Neural progenitor cell (in vitro differentiated cells): ENCODE results near the gene GNS. TPM values are rescaled to one million over a fixed set of nuclear protein-coding genes. Genes with fewer than 3 reads are reported as not detected.

ENCODE experiments used
- DNase-seq: peaks from one replicate; pipeline ENCODE4 v3.0.0-alpha.2; 2016; ENCODE audit warnings: low spot score
- H2AFZ ChIP-seq: fragments of 200-600 bp; sonication (generic); replicated peaks from 2 replicates; pipeline ENCODE4 v1.6.1; 2016; ENCODE audit warnings: antibody characterized with exemption
- H3F3A ChIP-seq: fragments of 200-600 bp; sonication (generic); 2 replicates; pipeline ENCODE4 v1.6.1; 2016; ENCODE audit warnings: antibody characterized with exemption, low read depth
- H3K27ac ChIP-seq: fragments of 200-600 bp; sonication (generic); 2 replicates; pipeline ENCODE4 v1.5.1; 2016; ENCODE audit warnings: mild to moderate bottlenecking
- H3K27me3 ChIP-seq: fragments of 200-600 bp; sonication (generic); 2 replicates; pipeline ENCODE4 v1.6.1; 2016; ENCODE audit warnings: mild to moderate bottlenecking, moderate library complexity
- H3K36me3 ChIP-seq: fragments of 200-600 bp; sonication (generic); 2 replicates; pipeline ENCODE4 v1.5.1; 2016
- H3K4me1 ChIP-seq: fragments of 200-600 bp; sonication (generic); 2 replicates; pipeline ENCODE4 v1.6.1; 2016; ENCODE audit warnings: mixed run types
- H3K4me2 ChIP-seq: fragments of 200-600 bp; sonication (generic); 2 replicates; pipeline ENCODE4 v1.6.1; 2016
- H3K4me3 ChIP-seq: fragments of 200-600 bp; sonication (generic); 2 replicates; pipeline ENCODE4 v1.5.1; 2016
- H3K79me2 ChIP-seq: fragments of 200-600 bp; sonication (generic); 2 replicates; pipeline ENCODE4 v1.6.1; 2016; ENCODE audit warnings: low read depth
- H3K9ac ChIP-seq: fragments of 200-600 bp; sonication (generic); 2 replicates; pipeline ENCODE4 v1.6.1; 2016
- H3K9me3 ChIP-seq: fragments of 200-600 bp; sonication (generic); 2 replicates; pipeline ENCODE4 v1.5.1; 2016; ENCODE audit warnings: low read depth
- H4K20me1 ChIP-seq: fragments of 200-600 bp; sonication (generic); 2 replicates; pipeline ENCODE4 v1.6.1; 2016; ENCODE audit warnings: low read depth
- H3K27ac Mint-ChIP-seq: 3 replicates; pipeline ENCODE4 v1.8.0; 2021; ENCODE audit warnings: mixed read lengths
- H3K27me3 Mint-ChIP-seq: 2 replicates; pipeline ENCODE4 v1.8.0; 2022; ENCODE audit warnings: low read depth, mild to moderate bottlenecking, inconsistent platforms, moderate library complexity, mixed read lengths; ENCODE audit not compliant: insufficient read depth
- H3K36me3 Mint-ChIP-seq: 3 replicates; pipeline ENCODE4 v1.8.0; 2021; ENCODE audit warnings: mixed read lengths
- H3K4me1 Mint-ChIP-seq: 3 replicates; pipeline ENCODE4 v1.8.0; 2021; ENCODE audit warnings: mixed read lengths
- H3K4me3 Mint-ChIP-seq: 3 replicates; pipeline ENCODE4 v1.8.0; 2021; ENCODE audit warnings: mild to moderate bottlenecking, moderate library complexity, mixed read lengths
- H3K9me3 Mint-ChIP-seq: 3 replicates; pipeline ENCODE4 v1.8.0; 2020; ENCODE audit warnings: mixed read lengths
- CTCF ChIP-seq: fragments of 200-600 bp; sonication (generic); IDR thresholded peaks from 2 replicates; pipeline ENCODE4 v1.5.1; 2017; ENCODE audit warnings: antibody characterized with exemption, mild to moderate bottlenecking
- EZH2 ChIP-seq: fragments of 200-600 bp; sonication (generic); IDR thresholded peaks from 2 replicates; pipeline ENCODE4 v1.6.1; 2017; ENCODE audit warnings: antibody characterized with exemption, mild to moderate bottlenecking, moderate library complexity
- EZH2phosphoT487 ChIP-seq: fragments of 200-600 bp; sonication (generic); IDR thresholded peaks from 2 replicates; pipeline ENCODE4 v1.6.1; 2017; ENCODE audit warnings: antibody characterized with exemption
- total RNA-seq: library from RNA; depleted of rRNA; stranded (reverse); fragments of >200 nt; gene quantifications from 2 replicates; pipeline ENCODE4 v1.2.3, GENCODE V29; 2015; ENCODE audit warnings: low replicate concordance

Gene GNS
- total RNA-seq, 1 donor from 2014 or later, result 41.2 TPM

DNA sequence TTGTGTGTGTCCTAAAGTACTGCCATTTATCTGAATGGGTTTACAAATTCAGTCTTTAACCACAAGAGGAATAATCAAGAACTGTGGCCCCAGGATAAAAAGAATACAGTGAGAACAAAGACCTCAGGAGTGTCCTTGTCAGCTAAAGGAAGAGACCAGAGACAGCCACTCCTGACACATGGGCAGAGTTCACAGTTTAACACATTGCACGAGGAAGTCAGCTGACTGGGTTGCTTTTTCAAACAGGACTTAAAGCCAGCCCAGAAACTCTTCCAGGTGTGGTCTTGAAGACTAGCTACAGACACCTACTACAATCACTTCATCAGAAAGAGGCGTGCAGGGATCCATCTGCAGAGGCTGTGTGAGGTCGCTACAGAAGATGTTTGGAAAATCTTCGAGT is 42.8 kb downstream of the GNS start:
- Mint-ChIP-seq H3K36me3 (peaks cover 37% of the 10 kb centered on the region), H3K4me1 (no peaks in the 10 kb centered on the region), H3K9me3 (no peaks in the 10 kb centered on the region), H3K4me3 (no peak overlapping the region), H3K27me3 (no peaks in the 10 kb centered on the region), H3K27ac (no peak overlapping the region)
- Histone ChIP-seq H2AFZ (no peak overlapping the region), H3K27me3 (no peaks in the 10 kb centered on the region), H4K20me1 (no peaks in the 10 kb centered on the region), H3K4me2 (no peak overlapping the region), H3K27ac (no peak overlapping the region), H3K4me3 (no peak overlapping the region), H3K9me3 (no peaks in the 10 kb centered on the region), H3K9ac (no peak overlapping the region), H3K79me2 (no peaks in the 10 kb centered on the region), H3K4me1 (no peaks in the 10 kb centered on the region), H3F3A (no peaks in the 10 kb centered on the region), H3K36me3 (no peaks in the 10 kb centered on the region)
- DNase-seq, result no peak
- TF ChIP-seq CTCF (no peak), EZH2 (no peak), EZH2phosphoT487 (no peak)

- Histone ChIP-seq H3K36me3 (no peaks in the 10 kb centered on the region), H3K27me3 (no peaks in the 10 kb centered on the region), H3K4me1 (no peaks in the 10 kb centered on the region), H3K9me3 (no peaks in the 10 kb centered on the region), H2AFZ (no peak overlapping the region), H3K27ac (no peak overlapping the region), H3K9ac (no peak overlapping the region), H3K4me3 (no peak overlapping the region), H3K4me2 (no peak overlapping the region), H3F3A (no peaks in the 10 kb centered on the region), H4K20me1 (no peaks in the 10 kb centered on the region), H3K79me2 (no peaks in the 10 kb centered on the region)
- Mint-ChIP-seq H3K4me3 (no peak overlapping the region), H3K27ac (no peak overlapping the region), H3K27me3 (peaks cover 4% of the 10 kb centered on the region), H3K9me3 (no peaks in the 10 kb centered on the region), H3K36me3 (peaks cover 30% of the 10 kb centered on the region), H3K4me1 (no peaks in the 10 kb centered on the region)
- no peak for TF ChIP-seq EZH2phosphoT487
- TF ChIP-seq EZH2, result no peak
- no peak for DNase-seq
These were observed 44.6 kb downstream of the GNS start for GRCh38 chr12:64714551-64714968.

DNA sequence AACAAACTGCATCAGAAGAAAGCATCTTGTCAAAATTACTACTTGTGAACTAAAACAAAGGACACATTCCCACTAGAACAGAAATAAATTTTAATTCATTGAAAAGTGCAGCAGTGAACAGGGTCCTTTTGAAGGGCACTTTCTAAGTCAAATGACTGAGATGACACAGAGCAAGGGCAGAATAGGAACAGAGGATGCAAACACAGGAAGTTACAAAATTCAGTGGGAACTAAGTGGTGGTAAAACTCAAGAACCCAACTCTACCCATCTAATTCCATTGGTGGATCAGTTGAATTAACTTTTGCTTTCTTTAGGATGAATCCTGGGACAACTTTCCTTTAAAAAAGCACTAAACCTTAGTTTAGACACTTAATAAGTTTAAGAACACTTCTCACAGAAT is 45.8 kb downstream of the GNS start:
- H3K27ac Mint-ChIP-seq, result no peak overlapping the region
- peaks cover 4% of the 10 kb centered on the region for H3K27me3 Mint-ChIP-seq
- DNase-seq, result no peak

More for the DNA sequence above, 45.8 kb downstream of the GNS start:
- H3F3A ChIP-seq, result no peaks in the 10 kb centered on the region
- no peak overlapping the region for H3K4me2 ChIP-seq
- H3K27ac ChIP-seq, result no peak overlapping the region
- Mint-ChIP-seq H3K36me3 (peaks cover 28% of the 10 kb centered on the region), H3K9me3 (no peaks in the 10 kb centered on the region), H3K4me1 (no peaks in the 10 kb centered on the region), H3K4me3 (no peak overlapping the region)
- H2AFZ ChIP-seq, result no peak overlapping the region
- no peaks in the 10 kb centered on the region for H3K79me2 ChIP-seq
- no peaks in the 10 kb centered on the region for H3K27me3 ChIP-seq
- H4K20me1 ChIP-seq, result no peaks in the 10 kb centered on the region
- H3K9ac ChIP-seq, result no peak overlapping the region
- H3K4me3 ChIP-seq, result no peak overlapping the region
- H3K4me1 ChIP-seq, result no peaks in the 10 kb centered on the region
- no peaks in the 10 kb centered on the region for H3K9me3 ChIP-seq
- no peaks in the 10 kb centered on the region for H3K36me3 ChIP-seq
- TF ChIP-seq EZH2 (no peak), EZH2phosphoT487 (no peak), CTCF (no peak)
